Smooth muscle cell (in vitro differentiated cells): ENCODE measurements around the gene ACBD4. TPM values are rescaled to one million over a fixed set of nuclear protein-coding genes. Genes with fewer than 3 reads are reported as not detected.

Experiments
- DNase-seq: peaks from one replicate; lab custom pipeline; 2025; ENCODE audit not compliant: unreplicated experiment; lab: John Stamatoyannopoulos, UW
- H2AFZ ChIP-seq: fragments of 200-600 bp; sonication (generic); 2 replicates; pipeline ENCODE4 v1.6.0; 2016; ENCODE audit warnings: antibody characterized with exemption, low read depth, mild to moderate bottlenecking
- H3F3A ChIP-seq: fragments of 200-600 bp; sonication (generic); 2 replicates; pipeline ENCODE4 v1.6.0; 2017; ENCODE audit warnings: antibody characterized with exemption, low read depth
- H3K27ac ChIP-seq: fragments of 200-600 bp; sonication (generic); 2 replicates; pipeline ENCODE4 v1.5.1; 2016; ENCODE audit warnings: low read depth, mild to moderate bottlenecking
- H3K27me3 ChIP-seq: fragments of 200-600 bp; sonication (generic); 2 replicates; pipeline ENCODE4 v1.6.1; 2016; ENCODE audit warnings: low read depth, mild to moderate bottlenecking
- H3K36me3 ChIP-seq: fragments of 200-600 bp; sonication (generic); 2 replicates; pipeline ENCODE4 v1.5.1; 2016; ENCODE audit warnings: low read depth
- H3K4me1 ChIP-seq: fragments of 200-600 bp; sonication (generic); 2 replicates; pipeline ENCODE4 v1.5.1; 2016; ENCODE audit warnings: low read depth
- H3K4me2 ChIP-seq: fragments of 200-600 bp; sonication (generic); 2 replicates; pipeline ENCODE4 v1.6.0; 2016; ENCODE audit warnings: mild to moderate bottlenecking
- H3K4me3 ChIP-seq: fragments of 200-600 bp; sonication (generic); 2 replicates; pipeline ENCODE4 v1.5.1; 2016; ENCODE audit warnings: mild to moderate bottlenecking
- H3K79me2 ChIP-seq: fragments of 200-600 bp; sonication (generic); 2 replicates; pipeline ENCODE4 v1.6.0; 2016; ENCODE audit warnings: low read depth, mild to moderate bottlenecking
- H3K9ac ChIP-seq: fragments of 200-600 bp; sonication (generic); 2 replicates; pipeline ENCODE4 v1.6.0; 2016; ENCODE audit warnings: low read depth
- H3K9me3 ChIP-seq: fragments of 200-600 bp; sonication (generic); replicated peaks from 2 replicates; pipeline ENCODE4 v1.5.1; 2016; ENCODE audit warnings: low read depth
- H4K20me1 ChIP-seq: fragments of 200-600 bp; sonication (generic); 2 replicates; pipeline ENCODE4 v1.6.0; 2016; ENCODE audit warnings: low read depth
- WGBS: methylation state at CpG from one replicate; pipeline ENCODE4 v1.1.7; 2016; ENCODE audit warnings: low lambda C conversion rate; 5-methylcytosine and 5-hydroxymethylcytosine counted together
- polyA plus RNA-seq: library from polyadenylated mRNA; unstranded; fragments of >200 nt; fragmentation: Nextera tagmentation; extraction: Ambion mirVana; gene quantifications from 2 replicates; pipeline ENCODE4 v1.2.1, GENCODE V29; 2016
- total RNA-seq: library from RNA; depleted of rRNA; stranded (reverse); fragments of >200 nt; gene quantifications from 2 replicates; pipeline ENCODE4 v1.2.3, GENCODE V29; 2014
- TF ChIP-seq, protein P1 (sequence below): fragments of 200-600 bp; sonication (generic); IDR thresholded peaks from 2 replicates; pipeline ENCODE4 v1.5.1; 2017; ENCODE audit warnings: borderline replicate concordance, mild to moderate bottlenecking, antibody characterized with exemption; ENCODE audit not compliant: insufficient read depth, poor library complexity, severe bottlenecking

Gene ACBD4
- total and polyA plus RNA-seq, 2 experiments from 2014 or later: 0.49 to 5.0 TPM

DNA sequence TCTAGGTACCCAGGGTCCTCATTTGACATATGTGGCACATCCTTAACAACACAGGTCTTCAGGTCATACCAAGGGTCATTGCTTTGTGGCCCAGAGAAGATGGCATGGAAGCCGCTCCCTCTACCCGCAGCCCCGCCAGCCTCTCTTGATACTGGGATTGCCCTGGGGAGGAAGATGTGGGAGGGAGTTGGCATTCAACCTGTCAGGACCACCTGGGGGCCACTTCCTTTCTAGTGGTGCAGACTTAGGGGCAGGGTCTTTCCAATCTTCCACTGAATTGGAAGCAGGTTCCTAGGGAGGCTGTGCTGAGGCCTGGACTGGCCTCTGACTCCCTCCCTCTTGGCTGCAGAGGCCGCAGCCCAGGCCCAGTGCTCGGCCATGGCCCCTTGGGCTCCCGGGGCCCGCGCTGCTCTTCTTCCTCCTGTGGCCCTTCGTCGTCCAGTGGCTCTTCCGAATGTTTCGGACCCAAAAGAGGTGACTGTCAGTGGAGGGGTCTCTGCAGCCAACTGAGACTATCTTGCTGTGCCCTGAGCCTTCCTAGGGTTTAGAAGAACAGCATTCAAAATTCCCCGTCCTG is 7.7 kb downstream of the ACBD4 start:
- Histone ChIP-seq H3K4me2 (peak overlapping the region; percentile 80), H3K9ac (no peak overlapping the region)

DNA sequence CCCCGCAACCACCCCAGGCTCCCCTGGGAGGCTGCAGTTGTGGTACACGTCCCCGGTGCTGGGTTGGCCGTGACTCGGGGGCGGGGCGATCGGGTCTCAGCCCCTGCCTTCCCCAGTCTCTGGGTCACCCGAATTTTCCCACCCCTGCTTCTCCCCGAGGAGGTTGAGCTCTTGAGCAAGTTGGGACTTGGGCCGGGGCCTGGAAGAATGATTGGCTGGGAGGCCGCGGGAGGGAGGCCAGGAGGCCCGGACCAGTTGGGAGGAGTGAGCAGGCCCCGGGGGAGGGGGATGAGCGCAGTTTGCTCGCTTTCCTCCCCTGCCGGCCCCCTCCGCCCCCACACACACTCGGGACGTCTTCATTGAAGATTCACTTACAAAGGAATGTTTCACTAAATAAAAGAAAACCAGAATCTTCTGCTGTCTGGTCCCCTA is 8.3 kb downstream of the ACBD4 start:
- H3K4me3 ChIP-seq: peak overlapping the region; percentile 41

More for the DNA sequence above, 7.7 kb downstream of the ACBD4 start:
- DNase-seq: no peak
- 81% methylated on average over 13 of the region's 13 CpGs for WGBS
- Histone ChIP-seq H3K27ac (peak overlapping the region; percentile 45), H3K4me3 (peak overlapping the region; percentile 41), H3K79me2 (no peaks in the 10 kb centered on the region), H3K36me3 (no peaks in the 10 kb centered on the region), H2AFZ (no peak overlapping the region), H4K20me1 (no peaks in the 10 kb centered on the region), H3F3A (peaks cover 10% of the 10 kb centered on the region), H3K27me3 (no peaks in the 10 kb centered on the region), H3K9me3 (no peaks in the 10 kb centered on the region), H3K4me1 (peaks cover 7% of the 10 kb centered on the region)
- TF ChIP-seq, protein P1, sequence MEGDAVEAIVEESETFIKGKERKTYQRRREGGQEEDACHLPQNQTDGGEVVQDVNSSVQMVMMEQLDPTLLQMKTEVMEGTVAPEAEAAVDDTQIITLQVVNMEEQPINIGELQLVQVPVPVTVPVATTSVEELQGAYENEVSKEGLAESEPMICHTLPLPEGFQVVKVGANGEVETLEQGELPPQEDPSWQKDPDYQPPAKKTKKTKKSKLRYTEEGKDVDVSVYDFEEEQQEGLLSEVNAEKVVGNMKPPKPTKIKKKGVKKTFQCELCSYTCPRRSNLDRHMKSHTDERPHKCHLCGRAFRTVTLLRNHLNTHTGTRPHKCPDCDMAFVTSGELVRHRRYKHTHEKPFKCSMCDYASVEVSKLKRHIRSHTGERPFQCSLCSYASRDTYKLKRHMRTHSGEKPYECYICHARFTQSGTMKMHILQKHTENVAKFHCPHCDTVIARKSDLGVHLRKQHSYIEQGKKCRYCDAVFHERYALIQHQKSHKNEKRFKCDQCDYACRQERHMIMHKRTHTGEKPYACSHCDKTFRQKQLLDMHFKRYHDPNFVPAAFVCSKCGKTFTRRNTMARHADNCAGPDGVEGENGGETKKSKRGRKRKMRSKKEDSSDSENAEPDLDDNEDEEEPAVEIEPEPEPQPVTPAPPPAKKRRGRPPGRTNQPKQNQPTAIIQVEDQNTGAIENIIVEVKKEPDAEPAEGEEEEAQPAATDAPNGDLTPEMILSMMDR: no peak

GRCh38 chr17:45144199-45145034 is 8.9 kb downstream of the ACBD4 start:
- Histone ChIP-seq H3K36me3 (no peaks in the 10 kb centered on the region), H3K4me2 (peak overlapping the region; percentile 80), H3K9ac (peak overlapping the region; percentile 30), H3K27me3 (no peaks in the 10 kb centered on the region), H3K9me3 (no peaks in the 10 kb centered on the region), H3F3A (peaks cover 10% of the 10 kb centered on the region), H4K20me1 (peaks cover 8% of the 10 kb centered on the region), H2AFZ (peak overlapping the region; percentile 47), H3K79me2 (no peaks in the 10 kb centered on the region), H3K27ac (peak overlapping the region; percentile 45), H3K4me1 (peaks cover 7% of the 10 kb centered on the region), H3K4me3 (peak overlapping the region; percentile 41)
- TF ChIP-seq, protein P1: no peak
- DNase-seq: no peak
- WGBS: 38% methylated on average over 54 of the region's 71 CpGs

More for the DNA sequence above, 8.3 kb downstream of the ACBD4 start:
- Histone ChIP-seq H2AFZ (peak overlapping the region; percentile 47), H4K20me1 (peaks cover 2% of the 10 kb centered on the region), H3K4me1 (peaks cover 7% of the 10 kb centered on the region), H3K79me2 (no peaks in the 10 kb centered on the region), H3K9me3 (no peaks in the 10 kb centered on the region), H3K9ac (peak overlapping the region; percentile 30), H3K4me2 (peak overlapping the region; percentile 80), H3F3A (peaks cover 10% of the 10 kb centered on the region), H3K27me3 (no peaks in the 10 kb centered on the region), H3K27ac (peak overlapping the region; percentile 45), H3K36me3 (no peaks in the 10 kb centered on the region)
- peak; percentile 57 for DNase-seq
- TF ChIP-seq, protein P1: no peak
- WGBS: 7% methylated on average over 15 of the region's 21 CpGs
